HG02763 (cell line): ENCODE results near the gene TMEM8B.
"Not testable (repeated sequence)": the region's sequence is repeated elsewhere in the genome, so short reads cannot be mapped to it uniquely, and the experiment has no call there.

ENCODE experiments used
- ATAC-seq: cut with Tn5 transposase; IDR thresholded peaks from one replicate; pipeline ENCODE4 v1.9.1; 2021; ENCODE audit warnings: mild to moderate bottlenecking, moderate library complexity; ENCODE audit not compliant: unreplicated experiment

The TMEM8B gene

DNA sequence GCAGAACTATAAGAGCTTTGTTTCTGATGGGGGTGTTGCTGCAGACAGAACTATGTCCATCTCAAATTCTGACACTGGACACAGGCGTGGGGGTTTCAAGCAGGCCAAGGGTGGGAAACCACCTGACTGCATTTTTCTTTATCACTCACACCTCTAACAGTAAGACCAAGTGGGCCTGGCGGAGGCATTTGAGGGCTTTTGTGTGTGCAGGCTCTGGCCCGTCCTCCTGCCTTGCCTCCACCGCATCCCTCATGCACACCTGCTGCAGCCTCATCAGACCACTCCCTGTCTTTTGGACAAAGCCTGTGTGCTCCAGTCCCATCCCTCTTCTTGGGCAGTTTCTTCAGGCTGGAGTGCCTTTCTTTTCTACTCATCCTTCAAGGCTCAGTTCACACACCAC, 33.3 kb downstream of the TMEM8B start:
- no peak for ATAC-seq

DNA sequence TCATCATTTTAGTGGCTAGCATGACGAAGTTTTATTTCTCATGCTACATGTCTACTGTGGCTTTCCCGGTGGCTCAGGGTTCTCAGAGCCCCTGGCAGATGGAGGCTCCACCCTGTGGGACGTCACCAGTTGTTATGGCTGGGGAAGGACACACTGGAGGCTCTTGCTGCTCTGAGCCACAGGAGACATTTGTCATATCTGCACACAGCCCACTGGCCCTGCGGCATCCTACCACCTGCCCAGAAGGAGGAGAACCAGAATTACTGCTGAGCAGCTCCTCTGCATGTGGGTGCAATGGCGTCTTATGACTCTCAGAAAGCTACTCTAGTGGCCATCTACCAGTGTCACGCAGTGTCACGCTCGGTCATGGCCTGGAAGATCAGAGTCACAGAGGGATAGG, 34.6 kb downstream of the TMEM8B start:
- no peak for ATAC-seq

DNA sequence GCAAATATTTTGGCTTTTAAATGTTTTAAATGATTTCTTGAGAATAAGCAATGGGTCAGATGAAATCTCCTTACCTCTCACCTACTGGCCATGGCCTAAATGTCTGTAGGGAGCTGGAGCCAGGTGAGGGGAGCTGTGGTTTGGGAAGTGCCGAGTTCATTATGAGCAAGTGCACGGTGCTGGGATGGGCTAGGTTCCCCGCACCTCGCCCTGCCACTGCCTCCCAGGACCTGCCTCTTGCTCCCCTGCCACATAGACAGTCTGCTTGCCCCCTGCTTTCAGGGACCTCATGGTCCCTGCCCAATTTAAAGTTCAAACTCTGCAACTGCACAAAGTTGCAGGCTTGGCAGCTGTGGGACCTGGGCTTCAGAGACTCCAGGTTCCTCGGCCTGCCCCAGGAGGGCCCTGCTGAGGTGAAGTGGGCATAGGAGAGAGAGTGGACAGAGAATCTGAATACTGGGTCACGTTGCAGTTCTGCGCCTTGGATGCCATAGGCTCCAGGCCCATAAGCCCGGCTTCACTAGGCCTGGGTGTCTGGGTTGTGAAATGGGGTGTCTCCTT, 35.7 kb downstream of the TMEM8B start:
- no peak for ATAC-seq

DNA sequence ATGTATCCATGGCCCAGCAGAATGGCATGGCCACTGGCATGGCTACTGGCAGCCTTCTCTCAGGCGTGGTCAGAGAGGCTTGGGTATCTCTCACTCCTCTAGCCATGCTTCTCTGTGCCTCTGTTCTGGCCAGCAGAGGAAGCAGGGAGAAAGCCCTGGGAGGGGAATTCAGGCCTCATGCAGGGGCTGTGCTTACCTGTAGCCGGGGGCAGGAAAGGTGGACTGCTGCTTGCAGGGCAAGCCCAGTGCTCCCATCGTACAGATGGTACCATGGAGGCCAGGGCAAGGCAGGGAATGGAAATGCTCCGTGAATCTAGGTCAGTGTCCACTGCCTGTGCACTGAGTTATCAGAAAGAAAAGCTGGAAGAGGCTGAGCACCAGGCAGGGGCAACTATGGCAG, 38.5 kb downstream of the TMEM8B start:
- ATAC-seq, result no peak

DNA sequence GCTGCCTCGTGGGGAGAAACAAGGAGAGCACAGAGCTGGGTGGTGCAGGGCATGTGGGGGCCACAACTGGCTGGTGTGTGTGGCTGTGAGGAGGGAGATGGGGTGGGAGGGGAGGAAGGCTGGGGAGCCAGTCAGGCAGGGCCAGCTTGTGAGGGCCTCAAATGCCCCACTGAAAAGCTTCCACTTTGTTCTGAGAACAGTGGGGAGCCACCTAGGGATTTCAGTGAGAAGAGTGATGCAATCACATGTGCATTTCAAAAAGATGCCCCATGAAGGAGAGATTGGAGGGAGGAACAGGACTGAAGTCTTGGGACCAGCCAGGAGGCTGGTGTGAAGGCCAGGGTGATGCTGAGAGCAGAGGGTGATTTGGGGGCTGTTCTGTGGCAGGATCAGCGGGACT, 39.9 kb downstream of the TMEM8B start:
- no peak for ATAC-seq

DNA sequence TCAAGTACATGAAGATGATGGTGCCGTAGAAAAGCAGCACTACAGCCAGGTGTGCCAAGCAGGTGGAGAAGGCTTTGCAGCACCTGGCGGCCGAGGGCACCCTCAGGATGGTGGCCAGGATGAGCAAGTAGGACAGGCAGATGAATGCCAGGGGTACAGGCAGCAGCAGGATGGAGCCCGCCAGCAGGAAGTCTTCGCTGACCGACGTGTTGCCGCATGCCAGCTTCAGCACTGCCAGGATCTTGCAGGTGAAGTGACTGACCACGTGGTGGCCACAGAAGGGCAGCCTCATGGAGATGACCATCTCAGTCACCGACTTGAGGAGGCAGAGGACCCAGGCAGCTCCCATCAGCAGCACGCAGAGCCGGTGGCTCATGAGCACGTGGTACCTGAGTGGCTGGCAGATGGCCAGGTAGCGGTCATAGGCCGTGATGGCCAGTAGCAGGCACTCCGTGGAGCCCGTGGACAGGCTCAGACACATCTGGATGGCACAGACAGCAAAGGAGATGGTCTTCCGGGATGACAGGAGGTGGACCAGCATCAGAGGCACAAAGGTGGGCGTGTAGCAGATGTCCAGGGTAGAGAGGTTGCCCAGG, 40.7 kb downstream of the TMEM8B start:
- no peak for ATAC-seq

DNA sequence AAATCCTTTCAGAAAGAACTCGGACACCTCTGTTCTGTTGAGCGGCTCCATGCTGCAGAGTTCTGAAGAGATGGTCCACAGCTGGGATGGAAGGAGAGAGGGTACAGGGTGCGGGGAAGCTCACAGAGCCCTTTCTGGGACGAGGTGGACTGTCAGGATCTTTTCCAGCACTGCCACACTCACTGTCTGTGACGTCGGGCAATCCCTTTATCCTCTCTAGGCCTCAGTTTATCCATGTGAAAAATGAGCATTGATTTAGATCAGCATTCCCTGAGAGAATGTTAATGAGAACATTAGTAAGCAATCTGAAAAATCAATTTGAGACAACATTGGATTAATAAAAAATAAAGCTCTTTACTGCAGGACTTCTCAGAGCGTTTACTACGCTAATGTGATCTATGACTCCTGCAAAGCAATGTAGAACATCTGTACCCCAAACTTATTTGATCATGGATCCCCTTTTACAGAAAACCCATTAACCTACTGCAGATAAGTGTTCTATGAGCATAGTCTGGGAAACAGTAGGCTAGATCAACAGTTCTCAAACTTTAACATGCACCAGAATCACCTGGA, 41.4 kb downstream of the TMEM8B start, which contains the start of gene OR13J1:
Gene OR13J1 (minus strand): TSS at position 51 of the 573 bp plus-strand sequence. CDS start 0 bp downstream, at position 51.
- ATAC-seq, result no peak

DNA sequence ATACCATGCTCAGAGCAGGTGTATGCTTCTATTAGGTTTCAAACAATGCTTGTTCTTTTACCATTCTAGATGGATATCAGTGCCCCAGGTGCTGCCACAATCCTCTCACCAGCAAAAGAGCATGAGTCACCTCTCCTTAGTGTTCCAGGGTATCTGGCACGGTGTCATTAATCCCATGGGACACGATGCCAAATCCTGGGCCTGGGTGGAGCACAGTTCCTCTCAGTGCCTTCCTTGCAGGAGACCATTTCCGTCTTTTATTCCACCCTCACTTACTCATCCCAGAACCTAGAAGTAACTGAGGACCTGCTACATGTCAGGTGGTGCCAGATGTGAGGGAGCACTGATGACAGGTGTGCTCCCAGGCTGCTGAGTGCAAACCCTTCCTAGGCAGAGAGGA, 42.5 kb downstream of the TMEM8B start:
- ATAC-seq, result no peak

DNA sequence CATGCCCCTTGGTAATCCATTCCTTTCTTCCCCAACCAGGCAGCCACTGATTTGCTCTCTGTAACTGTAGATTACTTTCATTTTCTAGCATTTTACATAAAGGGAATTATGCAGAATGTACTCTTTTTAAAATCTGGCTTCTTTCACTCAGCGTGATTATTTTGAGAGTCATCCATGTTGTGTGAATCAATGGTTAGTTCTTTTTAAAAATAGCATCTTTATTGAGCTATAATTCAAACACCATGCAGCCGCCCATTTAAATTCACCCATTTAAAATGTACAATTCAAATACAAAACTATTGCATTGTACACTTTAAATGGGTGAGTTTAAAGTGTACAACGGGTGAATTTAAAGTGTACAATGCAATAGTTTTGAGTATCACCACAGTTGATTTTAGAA, 43.5 kb downstream of the TMEM8B start:
- ATAC-seq, result no peak

DNA sequence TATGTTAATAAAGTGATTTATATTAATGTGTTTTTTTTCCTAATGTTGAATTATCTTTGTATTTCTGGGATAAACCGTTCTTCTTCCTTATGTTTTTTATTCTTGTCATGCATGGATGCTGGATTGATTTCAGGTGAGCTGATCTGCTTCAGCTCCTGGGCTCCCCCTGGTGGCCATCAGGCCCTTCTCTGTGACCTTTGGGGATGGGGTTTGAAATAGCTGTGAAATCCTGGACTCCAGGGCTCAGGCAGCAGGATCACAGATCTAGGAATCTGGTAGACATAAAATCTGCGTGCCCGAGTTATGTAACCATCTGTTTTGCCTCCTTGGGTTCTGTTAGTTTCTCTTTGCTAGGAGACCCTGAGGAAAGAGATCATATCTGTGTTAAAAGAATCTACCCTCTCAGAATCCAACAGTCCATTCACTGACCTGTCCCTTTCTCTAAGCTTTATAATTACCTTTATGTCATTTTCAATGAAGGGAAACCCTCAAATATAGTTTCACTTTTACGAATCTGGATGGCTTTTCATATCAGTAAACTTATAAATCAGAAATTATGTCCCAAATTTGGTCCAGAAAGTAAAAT, 53.3 kb downstream of the TMEM8B start:
- ATAC-seq, result no peak

DNA sequence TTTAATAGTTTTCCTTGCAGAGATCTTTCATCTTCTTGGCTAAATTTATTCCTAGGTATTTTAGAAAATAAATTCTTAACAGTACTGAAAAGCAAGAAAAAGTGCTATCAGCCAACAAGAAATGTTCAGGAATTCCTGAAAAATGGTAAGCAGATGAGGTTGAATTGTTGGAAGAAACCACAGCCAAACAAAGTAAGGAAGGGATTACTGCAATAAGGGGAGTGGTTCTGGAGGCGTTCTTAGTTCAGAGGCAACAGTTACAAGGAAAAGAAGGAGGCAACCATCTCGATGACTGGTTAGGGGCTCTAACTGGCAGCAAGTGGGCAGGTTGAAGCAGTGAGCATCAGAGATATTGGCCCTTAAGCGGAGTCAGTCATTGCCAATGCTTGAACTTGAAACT, 54.0 kb downstream of the TMEM8B start:
- no peak for ATAC-seq

DNA sequence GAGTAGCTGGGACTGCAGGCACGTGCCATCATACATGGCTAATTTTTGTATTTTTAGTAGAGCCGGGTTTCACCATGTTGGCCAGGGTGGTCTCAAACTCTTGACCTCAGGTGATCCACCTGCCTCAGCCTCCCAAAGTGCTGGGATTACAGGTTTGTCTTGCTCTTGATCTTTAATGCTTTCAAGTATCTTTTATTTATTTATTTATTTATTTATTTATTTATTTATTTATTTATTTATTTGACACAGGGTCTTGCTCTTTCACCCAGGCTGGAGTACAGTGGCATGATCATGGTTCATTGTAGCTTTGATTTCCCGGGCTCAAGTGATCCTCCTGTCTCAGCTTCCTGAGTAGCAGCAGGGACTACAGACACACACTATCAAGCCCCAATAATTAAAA, 55.9 kb downstream of the TMEM8B start:
- ATAC-seq, result not testable (repeated sequence)

DNA sequence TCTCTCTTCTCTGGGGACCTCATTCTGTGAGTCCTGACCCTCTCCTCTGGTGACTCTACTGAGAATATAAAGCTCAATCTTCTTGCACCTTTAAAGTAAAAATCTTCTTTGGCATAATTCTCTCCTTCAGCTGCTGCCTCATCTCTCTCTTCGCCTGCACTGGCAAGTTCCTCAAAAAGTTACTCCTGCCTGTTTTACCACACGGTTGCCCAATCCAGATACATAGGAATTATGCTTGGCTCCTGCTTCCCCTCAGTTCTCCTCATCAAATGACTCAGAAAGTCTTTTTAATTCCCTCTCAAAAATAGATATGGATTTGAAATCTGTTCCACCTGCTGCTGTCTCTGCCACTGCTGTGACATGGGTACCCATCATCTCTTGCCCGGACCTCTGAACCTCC, 62.6 kb downstream of the TMEM8B start:
- ATAC-seq, result no peak

DNA sequence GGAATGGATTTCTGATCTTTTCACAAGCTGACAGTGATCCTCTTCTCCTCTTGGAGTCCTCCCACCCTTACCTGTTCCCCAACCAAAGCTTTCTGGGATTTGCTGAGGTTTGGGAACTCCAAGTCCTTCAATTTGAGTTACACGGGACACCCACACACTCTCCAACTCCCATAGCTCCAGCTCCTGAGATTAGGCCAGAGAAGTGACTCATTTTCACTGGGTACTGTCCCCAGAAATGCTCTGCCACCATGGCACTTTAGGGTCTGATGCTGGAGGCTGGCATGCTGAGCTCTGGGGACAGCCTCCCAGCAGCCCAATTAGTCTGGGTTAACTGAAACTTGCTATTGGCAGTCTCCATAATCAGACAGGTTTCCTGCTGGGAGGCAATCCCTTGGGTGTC, 63.0 kb downstream of the TMEM8B start:
- no peak for ATAC-seq

DNA sequence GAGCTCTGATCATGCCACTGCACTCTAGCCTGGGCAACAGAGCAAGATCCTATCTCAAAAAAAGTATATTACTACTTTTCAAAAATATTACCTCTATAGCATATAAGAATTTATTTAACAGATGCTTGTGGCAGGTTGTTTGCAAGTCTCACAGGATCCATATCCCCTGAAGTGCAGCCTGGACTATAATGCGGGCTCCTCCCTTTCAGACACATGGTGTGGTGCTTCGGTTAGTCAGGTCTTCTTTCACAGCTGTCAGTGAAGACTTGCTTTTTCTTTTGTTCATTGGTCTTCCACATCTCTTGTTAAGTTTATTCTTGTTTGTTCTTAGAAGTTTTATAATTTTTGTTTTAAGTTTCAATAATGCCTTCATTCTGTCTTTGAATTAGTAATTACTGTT, 67.5 kb downstream of the TMEM8B start:
- no peak for ATAC-seq

DNA sequence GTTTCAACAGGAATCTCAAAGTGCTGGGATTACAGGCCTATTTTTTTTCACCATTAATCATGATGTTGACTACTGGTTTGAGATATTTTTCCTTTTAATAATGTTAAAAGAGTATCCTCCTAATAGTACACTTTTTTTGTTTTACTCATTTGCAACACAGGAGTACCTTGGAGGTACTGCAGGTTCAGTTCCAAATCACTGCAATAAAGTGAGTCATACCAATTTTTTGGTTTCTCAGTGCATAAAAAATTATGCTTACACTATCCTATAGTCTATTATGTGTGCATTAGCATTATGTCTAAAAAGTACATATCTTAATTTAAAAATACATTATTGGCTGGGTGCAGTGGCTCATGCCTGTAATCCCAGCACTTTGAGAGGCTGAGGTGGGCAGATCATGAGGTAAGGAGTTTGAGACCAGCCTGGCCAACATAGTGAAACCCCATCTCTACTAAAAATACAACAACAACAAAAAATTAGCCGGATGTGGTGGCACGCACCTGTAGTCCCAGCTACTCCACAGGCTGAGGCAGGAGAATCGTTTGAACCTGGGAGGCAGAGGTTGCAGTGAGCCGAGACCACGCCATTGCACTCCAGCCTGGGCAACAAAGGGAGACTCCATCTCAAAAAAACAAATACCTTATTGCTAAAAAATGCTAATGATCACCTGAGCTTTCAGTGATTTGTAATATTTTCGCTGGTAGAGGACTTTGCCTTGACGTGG, 68.5 kb downstream of the TMEM8B start:
- not testable (repeated sequence) for ATAC-seq

DNA sequence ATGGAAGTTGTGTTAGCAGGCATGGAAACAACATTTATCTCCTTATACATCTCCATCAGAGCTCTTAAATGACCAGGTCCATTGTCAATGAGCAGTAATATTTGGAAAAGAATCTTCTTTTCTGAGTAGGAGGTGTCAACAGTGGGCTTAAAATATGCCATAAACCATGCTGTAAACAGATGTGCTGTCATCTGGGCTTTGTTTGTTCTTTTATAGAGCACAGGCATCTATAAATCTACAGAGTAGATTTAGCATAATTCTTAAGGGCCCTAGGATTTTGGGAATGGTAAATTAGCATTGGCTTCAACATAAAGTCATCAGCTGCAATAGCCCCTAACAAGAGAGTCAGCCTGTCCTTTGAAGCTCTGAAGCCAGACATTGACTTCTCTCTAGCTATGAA, 69.3 kb downstream of the TMEM8B start:
- ATAC-seq, result no peak

DNA sequence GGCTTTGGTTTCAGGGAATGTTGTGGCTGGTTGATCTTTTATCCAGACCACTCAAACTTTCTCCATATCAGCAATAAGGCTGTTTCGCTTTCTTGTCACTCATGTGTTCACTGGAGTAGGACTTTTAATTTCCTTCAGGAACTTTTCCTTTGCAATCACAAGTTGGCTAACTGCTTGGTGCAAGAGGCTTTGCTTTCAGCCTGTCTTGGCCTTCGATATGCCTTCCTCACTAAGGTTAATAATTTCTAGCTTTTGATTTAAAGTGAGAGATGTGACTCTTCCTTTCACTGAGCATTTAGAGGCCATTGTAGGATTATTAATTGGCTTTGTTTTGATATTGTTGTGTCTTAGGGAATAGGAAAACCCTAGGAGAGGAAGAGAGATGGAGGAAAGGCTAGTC, 70.0 kb downstream of the TMEM8B start:
- no peak for ATAC-seq

DNA sequence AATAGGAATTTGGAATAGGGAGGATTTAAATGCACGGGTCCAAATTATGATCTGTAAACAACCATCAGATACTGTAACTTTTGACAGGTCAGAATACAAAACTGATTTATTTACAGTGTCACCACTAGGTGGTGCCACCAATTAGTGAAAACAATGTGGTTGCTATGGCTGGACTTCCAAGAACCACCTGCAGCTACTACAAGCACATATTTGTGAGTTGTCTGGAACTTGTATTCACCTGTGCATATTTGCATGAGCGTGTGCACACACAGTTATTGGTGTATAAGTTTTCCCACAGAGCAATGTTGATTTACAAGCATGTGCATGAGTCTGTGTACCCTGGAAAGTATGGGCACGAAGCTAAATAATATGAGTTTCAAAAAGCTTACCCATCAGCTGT, 74.0 kb downstream of the TMEM8B start:
- ATAC-seq, result no peak

DNA sequence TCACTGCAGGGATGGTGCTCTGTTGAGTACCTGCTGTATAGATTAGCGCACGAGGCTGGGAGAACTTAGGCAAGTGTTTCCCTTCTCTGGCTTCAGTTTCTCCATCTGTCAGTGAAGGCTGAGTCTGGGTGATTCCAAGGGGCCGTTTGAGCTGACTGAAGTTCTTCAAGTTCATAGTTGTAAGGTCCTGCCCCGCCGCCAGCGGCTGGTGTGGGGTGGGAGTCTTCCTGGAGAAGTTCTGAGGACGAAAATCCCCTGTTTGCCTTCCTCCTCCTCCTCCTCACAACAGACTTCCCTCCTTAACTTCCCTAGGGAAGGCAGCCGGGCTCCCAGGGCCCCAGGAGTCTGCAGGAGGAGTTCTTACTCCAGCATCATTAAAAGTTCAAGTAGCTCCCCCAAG, 75.3 kb downstream of the TMEM8B start:
- ATAC-seq, result no peak

DNA sequence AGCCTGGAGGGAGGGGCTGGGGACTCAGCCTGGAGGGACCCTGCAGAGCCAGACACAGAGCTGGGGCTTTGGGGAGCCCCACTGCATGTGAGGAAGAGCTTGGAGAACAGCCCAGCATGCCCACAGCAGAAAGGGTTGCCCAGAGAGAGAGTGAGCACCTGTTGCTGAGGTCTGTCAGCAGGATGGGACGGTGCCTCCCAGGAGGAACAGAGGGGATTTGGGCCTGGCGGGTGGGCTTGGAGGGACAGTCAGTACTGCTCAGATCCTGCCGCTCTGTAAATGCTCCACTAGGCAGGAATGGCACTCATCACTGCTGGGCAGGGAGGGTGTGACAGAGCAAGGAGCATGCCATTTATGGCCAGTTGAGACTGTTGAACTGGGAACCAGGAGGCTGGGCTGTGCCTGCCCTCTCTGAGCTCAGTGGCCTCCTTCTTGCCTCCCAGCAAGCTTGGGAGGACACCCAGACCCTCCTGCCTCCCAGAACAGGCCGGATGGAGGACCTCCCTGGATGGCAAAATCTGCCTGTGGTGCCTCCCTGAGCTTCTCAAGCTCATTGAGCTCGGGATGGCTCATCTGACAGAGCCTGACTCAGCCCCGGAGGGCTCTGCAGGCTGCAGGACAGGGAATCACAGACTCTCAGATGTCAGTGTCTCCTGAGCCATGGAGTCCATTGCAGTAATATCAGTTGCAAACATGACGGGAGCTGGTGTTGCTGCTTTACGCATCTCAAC, 76.2 kb downstream of the TMEM8B start:
- no peak for ATAC-seq
